Superior temporal gyrus (tissue), 1 donor: ENCODE measurements around the gene ESYT3.
"Not testable (repeated sequence)": the region's sequence is repeated elsewhere in the genome, so short reads cannot be mapped to it uniquely, and the experiment has no call there.

Source experiments
- DNase-seq: peaks from one replicate; pipeline ENCODE4 v3.0.0-alpha.2; 2016; ENCODE audit errors: extremely low spot score

Gene ESYT3

DNA sequence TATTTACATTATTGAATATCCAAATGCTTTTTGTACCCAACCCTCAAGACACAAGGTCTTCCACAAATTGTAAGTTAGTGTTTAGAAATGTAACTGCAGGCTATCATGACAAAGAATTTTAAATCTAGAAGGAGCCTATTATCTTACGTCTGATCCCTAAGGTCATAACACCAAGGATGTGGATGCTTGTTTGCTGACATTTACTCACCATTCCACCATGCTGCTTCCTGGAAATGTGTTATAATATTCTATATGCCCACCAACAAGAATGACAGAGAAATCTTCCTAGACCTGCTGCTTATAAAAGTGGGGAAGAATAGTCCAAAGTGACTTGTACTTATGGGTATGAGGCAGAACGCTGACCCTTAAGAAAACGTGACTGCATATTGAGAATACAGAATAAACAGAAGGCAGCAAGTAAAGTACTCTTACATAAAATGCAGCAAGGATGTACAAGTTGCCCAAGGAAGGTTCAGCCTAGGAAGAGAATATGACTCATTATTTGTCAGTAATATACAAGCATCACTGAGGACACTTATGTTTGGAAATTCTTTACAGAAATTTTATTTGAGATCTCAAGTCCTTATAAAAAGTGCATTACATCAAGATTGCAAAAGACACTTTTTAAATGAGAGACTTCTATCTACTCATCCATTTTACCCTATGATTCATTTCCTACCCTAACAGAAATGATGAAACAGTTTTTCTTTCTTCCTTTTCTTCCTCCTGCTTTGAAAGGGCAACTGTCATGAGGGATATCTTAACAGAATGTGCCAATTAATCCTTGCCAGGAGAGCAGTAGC lies 59.6 kb downstream of the ESYT3 start:
- DNase-seq = peak; percentile 40

DNA sequence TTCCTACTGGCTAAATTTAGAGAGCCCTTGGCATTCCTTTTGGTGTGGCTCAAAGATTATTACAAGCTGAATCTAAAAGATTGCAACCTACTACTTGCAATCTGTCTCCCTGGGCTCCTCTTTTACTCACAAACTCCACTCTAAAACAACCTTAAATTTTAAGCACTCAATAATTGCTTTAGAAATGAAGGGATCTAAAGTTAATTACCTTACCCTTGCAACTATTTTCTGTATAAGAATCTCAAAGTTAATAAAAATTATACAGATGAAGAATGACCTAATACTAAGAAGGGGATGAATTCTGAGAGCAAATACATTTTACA lies 60.2 kb downstream of the ESYT3 start:
- no peak for DNase-seq

DNA sequence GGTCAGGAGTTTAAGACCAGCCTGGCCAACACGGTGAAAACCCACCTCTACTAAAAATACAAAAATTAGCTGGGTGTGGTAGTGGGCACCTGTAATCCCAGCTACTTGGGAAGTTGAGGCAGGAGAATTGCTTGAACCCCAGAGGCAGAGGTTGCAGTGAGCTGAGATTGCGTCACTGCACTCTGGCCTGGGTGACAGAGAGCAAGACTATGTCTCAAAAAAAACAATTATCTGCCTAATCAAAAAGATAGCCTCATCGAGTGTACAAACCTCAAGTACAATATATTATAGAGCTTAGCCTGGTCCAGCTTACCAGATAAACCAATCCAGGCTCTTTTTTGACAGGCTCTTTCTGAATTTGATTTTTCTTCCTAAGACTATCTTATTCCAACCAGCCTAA lies 61.2 kb downstream of the ESYT3 start:
- not testable (repeated sequence) for DNase-seq

DNA sequence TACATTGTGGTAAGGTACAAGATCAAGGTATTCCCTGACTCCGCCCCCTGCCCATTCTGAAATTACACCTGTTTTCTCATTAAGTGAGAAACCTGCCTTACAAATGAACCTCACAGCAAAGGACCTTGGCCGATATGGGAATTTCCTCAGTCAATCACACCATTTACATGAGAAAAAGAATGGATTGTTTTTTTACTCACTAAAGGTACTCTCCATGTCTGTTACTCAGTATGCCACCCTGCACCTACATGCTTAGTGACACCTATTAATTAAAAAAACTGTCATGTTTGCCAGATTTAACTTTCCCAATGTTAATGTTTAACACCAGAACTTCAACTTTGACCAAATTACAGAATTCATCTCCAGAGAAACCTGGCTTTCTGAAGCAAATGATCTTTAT lies 62.0 kb downstream of the ESYT3 start:
- DNase-seq = no peak

DNA sequence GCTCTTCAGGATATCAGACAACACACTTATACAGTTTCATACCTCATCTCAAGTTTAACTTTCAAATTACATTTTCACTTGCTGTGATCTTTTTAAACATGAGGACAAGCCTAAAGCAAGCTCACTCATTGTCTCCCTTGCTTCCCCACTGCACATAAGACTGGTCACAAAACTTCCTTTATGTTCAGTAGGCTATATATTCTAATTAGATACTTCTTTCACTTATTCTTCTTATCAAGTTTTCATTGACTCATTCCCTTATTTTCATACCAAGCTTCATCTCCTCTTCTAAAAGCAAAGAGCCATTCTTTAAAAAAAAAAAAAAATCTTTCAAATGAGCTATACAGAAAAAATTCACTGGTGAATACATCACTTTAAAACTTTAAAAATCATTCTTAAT lies 62.6 kb downstream of the ESYT3 start:
- DNase-seq = no peak

DNA sequence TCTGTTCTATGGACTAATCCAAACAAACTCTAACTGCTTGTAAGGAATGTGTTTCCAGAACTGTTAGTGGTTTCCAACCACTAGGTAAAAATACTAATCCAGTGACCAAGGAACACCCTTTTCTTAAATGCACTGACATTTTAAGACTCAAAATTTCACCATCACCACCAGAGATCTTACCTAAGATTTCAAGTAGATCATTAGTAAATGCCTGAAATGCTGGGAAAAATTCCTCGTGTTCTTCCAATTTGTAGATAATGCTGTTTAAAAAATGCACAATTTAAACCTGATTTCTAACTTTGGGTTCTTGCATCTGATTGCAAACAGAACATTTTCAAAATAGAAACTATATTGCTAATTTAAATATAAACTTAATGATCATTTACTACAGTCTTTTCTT lies 63.4 kb downstream of the ESYT3 start:
- DNase-seq = no peak

DNA sequence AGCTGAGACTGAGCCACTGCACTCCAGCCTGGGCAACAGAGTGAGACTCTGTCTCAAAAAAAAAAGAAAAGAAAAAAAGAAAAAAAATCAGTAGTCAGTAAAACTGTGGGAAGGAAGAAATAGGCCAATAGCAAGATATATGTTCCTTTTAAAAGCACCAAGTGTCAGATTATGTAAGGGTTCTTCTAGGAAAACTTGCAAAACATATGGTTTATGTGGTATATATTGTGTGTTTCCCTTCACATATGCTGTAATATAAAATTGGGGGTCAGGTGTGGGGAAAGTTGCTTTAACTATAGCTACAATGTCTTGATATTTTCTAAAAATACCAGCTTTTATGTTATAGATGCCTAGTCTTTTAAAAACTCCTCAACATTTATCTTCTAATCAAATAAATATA lies 64.6 kb downstream of the ESYT3 start:
- DNase-seq = no peak

DNA sequence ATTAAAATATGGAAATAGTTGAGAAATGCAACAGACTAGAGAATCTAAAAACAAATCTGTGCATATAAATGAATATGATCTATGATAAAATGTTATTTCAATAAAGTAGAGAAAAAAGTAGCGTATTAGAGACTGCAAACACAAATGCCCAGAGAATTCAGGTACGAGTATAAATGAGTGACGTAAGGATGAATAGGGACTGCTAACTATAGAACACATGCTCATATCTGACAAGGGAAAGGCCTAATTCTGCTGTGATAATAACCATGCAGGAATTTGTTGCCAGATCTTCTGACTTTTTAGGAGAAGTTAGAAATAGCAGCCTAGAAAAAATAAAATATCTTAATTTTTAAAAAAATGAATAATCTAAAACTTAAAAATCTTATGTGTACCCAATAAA lies 73.1 kb downstream of the ESYT3 start:
- DNase-seq = no peak

DNA sequence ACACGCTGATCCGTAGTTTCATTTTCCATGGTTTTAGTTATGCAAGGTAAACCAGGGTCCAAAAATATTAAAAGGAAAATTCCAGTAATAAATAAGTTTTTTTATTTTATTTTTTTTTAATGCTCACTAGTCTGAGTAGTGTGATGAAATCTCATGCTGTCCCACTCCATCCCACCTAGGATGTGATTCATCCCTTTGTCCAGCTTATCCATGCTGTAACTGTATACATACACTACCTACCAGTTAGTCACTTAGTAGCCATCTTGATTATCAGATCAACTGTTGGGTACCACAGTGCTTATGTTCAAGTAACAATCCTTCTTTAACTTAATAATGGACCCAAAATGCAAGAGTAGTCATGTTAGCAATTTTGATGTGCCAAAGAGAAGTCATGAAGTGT lies 75.2 kb downstream of the ESYT3 start:
- DNase-seq = no peak

DNA sequence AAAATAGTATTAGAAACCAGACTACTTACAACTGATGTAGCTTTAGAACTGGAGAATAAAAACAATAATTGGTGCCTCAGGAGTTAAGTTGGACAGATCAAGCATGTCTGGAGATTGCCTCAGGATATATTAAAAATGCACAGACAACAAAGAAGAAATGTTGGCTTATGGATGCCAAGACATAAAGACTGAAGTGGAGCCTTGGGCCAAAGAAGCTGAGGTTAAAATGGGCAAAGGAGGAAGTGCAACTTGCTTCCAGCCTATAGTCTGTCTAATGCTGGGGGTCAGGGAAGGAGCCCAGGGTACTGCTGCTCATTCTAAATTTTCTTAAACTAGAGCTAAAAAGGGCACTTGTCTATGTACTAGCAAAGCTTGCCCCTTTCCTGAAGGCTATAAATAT lies 77.5 kb downstream of the ESYT3 start:
- DNase-seq = no peak

DNA sequence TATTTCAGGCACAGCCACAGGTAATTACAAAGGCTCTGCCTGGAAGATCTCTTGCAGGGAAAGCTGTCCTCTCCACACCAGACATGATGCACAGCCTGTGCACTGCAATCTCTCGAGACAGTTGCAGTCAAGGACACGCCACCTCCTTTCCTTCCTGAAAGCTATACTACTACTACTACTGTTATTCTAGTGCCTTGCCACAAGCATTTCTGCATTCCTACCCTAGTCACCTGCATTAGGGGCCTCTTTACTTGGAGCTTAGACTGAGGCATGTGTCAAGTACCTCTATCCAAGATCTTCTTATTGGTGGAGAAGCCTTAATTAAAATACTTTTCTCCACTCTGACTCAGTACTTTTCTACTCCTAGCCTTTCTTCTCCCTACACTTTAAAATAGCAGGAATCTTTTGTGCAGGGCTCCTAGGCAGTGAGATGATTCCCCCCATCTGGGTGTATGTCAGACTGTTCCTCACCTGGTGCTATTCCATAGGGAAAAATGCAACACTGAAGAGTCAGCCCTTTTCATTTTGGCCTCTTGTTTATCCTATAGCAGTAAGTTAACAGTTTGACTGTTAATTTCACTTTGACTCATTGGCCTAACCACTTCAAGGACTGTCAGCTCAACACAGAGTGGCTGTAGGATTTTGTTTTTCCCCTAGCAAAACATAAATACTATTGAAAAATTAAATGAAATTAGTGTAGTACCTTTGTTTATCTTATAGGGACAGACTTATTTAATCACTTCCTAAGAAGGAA lies 78.9 kb downstream of the ESYT3 start:
- no peak for DNase-seq

DNA sequence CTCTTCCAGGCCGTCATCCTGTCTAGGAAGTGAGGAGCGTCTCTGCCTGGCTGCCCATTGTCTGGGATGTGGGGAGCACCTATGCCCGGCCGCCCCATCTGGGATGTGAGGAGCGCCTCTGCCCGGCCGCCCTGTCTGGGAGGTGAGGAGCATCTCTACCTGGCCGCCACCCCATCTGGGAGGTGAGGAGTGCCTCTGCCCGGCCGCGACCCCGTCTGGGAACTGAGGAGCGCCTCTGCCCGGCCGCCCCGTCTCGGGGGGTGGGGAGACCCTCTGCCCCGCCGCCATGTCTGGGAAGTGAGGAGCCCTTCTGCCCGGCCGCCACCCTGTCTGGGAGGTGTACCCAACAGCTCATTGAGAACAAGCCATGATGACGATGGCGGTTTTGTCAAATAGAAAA lies 87.0 kb downstream of the ESYT3 start:
- not testable (repeated sequence) for DNase-seq
